ENCODE measurements around the gene ITPKB. TPM values are rescaled to one million over a fixed set of nuclear protein-coding genes. Genes with fewer than 3 reads are reported as not detected.
"Not testable (repeated sequence)": the region's sequence is repeated elsewhere in the genome, so short reads cannot be mapped to it uniquely, and the experiment has no call there.

Gene ITPKB
- total RNA-seq, 2 experiments from 2014 or later, result 37.5 to 38.5 TPM

DNA sequence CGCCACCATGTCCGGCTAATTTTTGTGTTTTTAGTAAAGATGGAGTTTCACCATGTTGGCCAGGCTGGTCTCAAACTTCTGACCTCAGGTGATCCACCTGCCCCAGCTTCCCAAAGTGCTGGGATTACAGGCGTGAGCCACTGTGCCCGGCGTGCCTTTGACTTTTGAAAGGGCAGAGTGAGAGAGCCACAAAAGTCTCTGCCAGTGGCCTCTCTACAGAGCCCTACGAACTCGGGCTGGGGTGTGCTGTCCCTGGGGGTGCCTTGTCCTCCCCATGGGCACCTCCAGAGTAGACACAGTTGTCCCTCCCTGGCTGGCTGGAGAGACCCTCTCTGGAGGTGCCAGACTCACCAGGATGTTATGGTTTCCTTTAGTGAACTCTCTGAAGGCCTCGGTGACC is 99.9 kb downstream of the ITPKB start:
- H3K27ac Mint-ChIP-seq; POLR2A ChIA-PET; intact Hi-C loops (cut with micrococcal nuclease); DNase-seq; H3K9me3 Mint-ChIP-seq; H3K27me3 Mint-ChIP-seq; H3K4me3 Mint-ChIP-seq: not testable (repeated sequence)
- Mint-ChIP-seq H3K36me3 (peaks cover 33% of the 10 kb centered on the region), H3K4me1 (ENCODE audit: low read depth) (peaks cover 61% of the 10 kb centered on the region)
- CTCF ChIA-PET, result interaction anchor here (1.2 to 2.0 kb wide), 3 partner anchors 13 to 189 kb away, joined by 3 to 9 read pairs (median 6); no protein-coding TSS in a partner anchor

DNA sequence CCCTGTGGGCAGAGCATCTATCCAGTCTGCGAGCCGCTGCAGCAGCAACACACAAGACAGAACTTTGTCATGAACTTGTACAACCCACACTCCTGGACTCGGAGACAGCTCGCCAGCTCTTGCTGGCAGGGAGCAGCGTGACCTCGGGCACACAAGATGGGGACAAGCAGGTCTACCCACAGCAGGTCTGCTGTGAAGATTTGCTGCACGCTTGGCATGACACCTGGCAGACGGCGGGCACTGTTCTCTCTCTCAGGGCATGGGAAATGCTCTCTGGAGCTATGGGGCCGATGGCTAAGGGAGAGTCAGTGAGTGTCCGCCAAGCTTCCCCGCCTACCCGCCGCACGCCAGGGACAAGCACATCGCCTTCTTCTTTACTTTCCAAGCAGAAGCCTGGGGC is 100.5 kb downstream of the ITPKB start:
- Mint-ChIP-seq H3K27ac (no peak overlapping the region), H3K9me3 (no peaks in the 10 kb centered on the region), H3K27me3 (no peaks in the 10 kb centered on the region), H3K4me3 (no peak overlapping the region), H3K36me3 (peaks cover 32% of the 10 kb centered on the region), H3K4me1 (ENCODE audit: low read depth) (peaks cover 58% of the 10 kb centered on the region)
- intact Hi-C loops (cut with micrococcal nuclease), result no loop called here
- CTCF ChIA-PET, result interaction anchor here (1.2 to 2.0 kb wide), 3 partner anchors 12 to 189 kb away, joined by 3 to 9 read pairs (median 6); no protein-coding TSS in a partner anchor
- DNase-seq, result no peak
- POLR2A ChIA-PET, result no interaction called here

GRCh38 chr1:226638001-226638601 is 101.0 kb downstream of the ITPKB start:
- ChIA-PET CTCF (interaction anchor here (0.6 to 2.0 kb wide), 4 partner anchors 10 to 190 kb away, joined by 3 to 9 read pairs (median 4); no protein-coding TSS in a partner anchor), POLR2A (no interaction called here)
- Mint-ChIP-seq H3K27me3 (no peaks in the 10 kb centered on the region), H3K36me3 (peaks cover 32% of the 10 kb centered on the region), H3K27ac (no peak overlapping the region), H3K4me1 (ENCODE audit: low read depth) (peaks cover 58% of the 10 kb centered on the region), H3K4me3 (no peak overlapping the region), H3K9me3 (no peaks in the 10 kb centered on the region)
- intact Hi-C loops (cut with micrococcal nuclease), result no loop called here
- DNase-seq, result no peak

- CTCF ChIA-PET, result interaction anchor here (0.6 to 3.0 kb wide), 4 partner anchors 9 to 50 kb away, joined by 3 to 12 read pairs (median 8); no protein-coding TSS in a partner anchor
- intact Hi-C loops (cut with micrococcal nuclease), result no loop called here
- Mint-ChIP-seq H3K27ac (no peak overlapping the region), H3K9me3 (no peaks in the 10 kb centered on the region), H3K4me3 (no peak overlapping the region), H3K4me1 (ENCODE audit: low read depth) (peaks cover 58% of the 10 kb centered on the region), H3K36me3 (peaks cover 34% of the 10 kb centered on the region), H3K27me3 (no peaks in the 10 kb centered on the region)
- POLR2A ChIA-PET, result no interaction called here
- DNase-seq, result peak; percentile 9
These were observed 101.7 kb downstream of the ITPKB start for GRCh38 chr1:226637147-226637935.

DNA sequence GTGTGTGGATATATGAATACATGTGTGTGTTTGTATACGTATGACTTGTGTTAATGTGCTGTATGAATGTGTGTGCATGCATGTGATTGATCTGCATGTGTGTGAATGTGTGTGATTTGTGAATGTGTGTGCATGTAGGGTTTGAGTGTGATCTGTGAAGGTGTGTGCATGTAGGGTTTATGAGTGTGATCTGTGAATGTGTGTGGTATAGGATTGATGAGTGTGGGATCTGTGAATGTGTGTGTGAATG is 102.3 kb downstream of the ITPKB start:
- H3K27ac Mint-ChIP-seq, result no peak overlapping the region
- POLR2A ChIA-PET, result no interaction called here

GRCh38 chr1:226635456-226635941 is 103.6 kb downstream of the ITPKB start:
- Mint-ChIP-seq H3K36me3 (peaks cover 29% of the 10 kb centered on the region), H3K4me3 (peak overlapping the region; percentile 2), H3K27ac (peak overlapping the region; percentile 69), H3K27me3 (no peaks in the 10 kb centered on the region), H3K9me3 (no peaks in the 10 kb centered on the region), H3K4me1 (ENCODE audit: low read depth) (peaks cover 57% of the 10 kb centered on the region)
- ChIA-PET CTCF (interaction anchor here (0.7 to 6.3 kb wide), 14 partner anchors 9 to 192 kb away, joined by 3 to 120 read pairs (median 8); partner anchors contain the start of gene ITPKB), POLR2A (interaction anchor here (1.1 to 1.6 kb wide), 3 partner anchors 27 to 52 kb away, joined by 3 to 4 read pairs (median 4); no protein-coding TSS in a partner anchor)
- intact Hi-C loops (cut with micrococcal nuclease), result loop anchor here (1.0 to 2.0 kb wide), 4 partner anchors 8 to 103 kb away; partner anchors contain the start of gene ITPKB
- DNase-seq, result peak; percentile 79

More for the DNA sequence above, 102.3 kb downstream of the ITPKB start:
- CTCF ChIA-PET, result interaction anchor here (3.0 kb wide), 1 partner anchor 10 kb away, joined by 12 read pairs; no protein-coding TSS in a partner anchor
- intact Hi-C loops (cut with micrococcal nuclease), result no loop called here
- Mint-ChIP-seq H3K36me3 (peaks cover 32% of the 10 kb centered on the region), H3K27me3 (no peaks in the 10 kb centered on the region), H3K9me3 (no peaks in the 10 kb centered on the region), H3K4me3 (no peak overlapping the region), H3K4me1 (ENCODE audit: low read depth) (peaks cover 57% of the 10 kb centered on the region)
- no peak for DNase-seq

DNA sequence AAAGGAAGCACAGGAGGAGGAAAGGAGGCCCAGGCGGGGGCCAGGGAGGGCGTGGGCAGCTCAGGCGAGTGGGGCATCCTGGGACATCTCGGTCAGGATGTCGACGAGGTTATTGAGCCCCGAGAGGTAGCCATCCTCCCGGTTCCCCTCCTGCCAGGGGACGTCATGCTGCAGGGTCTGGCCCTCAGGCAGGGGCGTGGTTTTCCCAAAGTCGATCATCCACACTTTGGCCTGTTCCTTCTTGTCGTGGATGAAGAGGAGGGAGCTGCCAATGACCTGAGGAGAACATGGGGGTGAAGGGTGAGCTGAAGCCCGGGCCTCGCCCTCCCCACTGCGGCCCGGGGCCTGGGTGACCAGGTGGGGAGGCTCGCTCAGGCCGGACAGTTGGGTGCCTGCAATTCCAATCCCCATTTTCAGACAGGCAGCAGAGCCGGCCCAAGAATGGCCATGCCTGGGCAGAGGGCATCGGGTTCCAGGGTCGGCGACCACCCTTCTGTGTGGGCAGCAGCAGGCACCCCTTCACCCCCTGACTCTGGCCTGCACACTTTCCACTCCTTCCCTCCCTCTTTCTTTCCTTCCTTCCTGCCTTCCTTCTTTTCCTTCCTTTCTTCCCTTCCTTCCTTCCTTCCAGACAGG is 104.4 kb downstream of the ITPKB start:
- H3K9me3 Mint-ChIP-seq, result no peaks in the 10 kb centered on the region
- POLR2A ChIA-PET, result interaction anchor here (1.4 to 1.6 kb wide), 2 partner anchors 42 to 53 kb away, joined by 3 to 4 read pairs; no protein-coding TSS in a partner anchor
- H3K27me3 Mint-ChIP-seq, result no peaks in the 10 kb centered on the region
- no peak for DNase-seq
- peaks cover 57% of the 10 kb centered on the region for H3K4me1 Mint-ChIP-seq (ENCODE audit: low read depth)
- no peak overlapping the region for H3K4me3 Mint-ChIP-seq
- H3K36me3 Mint-ChIP-seq, result peaks cover 29% of the 10 kb centered on the region
- CTCF ChIA-PET, result interaction anchor here (0.7 to 6.3 kb wide), 25 partner anchors 8 to 192 kb away, joined by 3 to 120 read pairs (median 4); partner anchors contain the start of gene ITPKB
- intact Hi-C loops (cut with micrococcal nuclease), result loop anchor here (1.0 to 2.0 kb wide), 6 partner anchors 9 to 194 kb away; partner anchors contain the start of gene ITPKB
- H3K27ac Mint-ChIP-seq, result peak overlapping the region; percentile 69

GRCh38 chr1:226634166-226634588 is 104.9 kb downstream of the ITPKB start:
- CTCF ChIA-PET, result interaction anchor here (0.7 to 6.3 kb wide), 29 partner anchors 8 to 199 kb away, joined by 3 to 120 read pairs (median 5); partner anchors contain the start of gene ITPKB
- Mint-ChIP-seq H3K36me3 (peaks cover 26% of the 10 kb centered on the region), H3K4me1 (ENCODE audit: low read depth) (peaks cover 57% of the 10 kb centered on the region), H3K27ac (peak overlapping the region; percentile 11), H3K27me3 (no peaks in the 10 kb centered on the region), H3K4me3 (no peak overlapping the region), H3K9me3 (no peaks in the 10 kb centered on the region)
- peak; percentile 86 for DNase-seq
- POLR2A ChIA-PET, result interaction anchor here (1.4 to 1.6 kb wide), 3 partner anchors 43 to 104 kb away, joined by 3 to 4 read pairs (median 3); no protein-coding TSS in a partner anchor
- intact Hi-C loops (cut with micrococcal nuclease), result loop anchor here (1.0 to 2.0 kb wide), 4 partner anchors 41 to 194 kb away; partner anchors contain the start of gene ITPKB

- intact Hi-C loops (cut with micrococcal nuclease), result loop anchor here (1.0 to 2.0 kb wide), 4 partner anchors 41 to 195 kb away; partner anchors contain the start of gene ITPKB
- Mint-ChIP-seq H3K4me3 (no peak overlapping the region), H3K27ac (peak overlapping the region; percentile 60), H3K27me3 (no peaks in the 10 kb centered on the region), H3K36me3 (peaks cover 20% of the 10 kb centered on the region), H3K4me1 (ENCODE audit: low read depth) (peaks cover 57% of the 10 kb centered on the region), H3K9me3 (no peaks in the 10 kb centered on the region)
- DNase-seq, result no peak
- ChIA-PET POLR2A (interaction anchor here (0.7 to 1.6 kb wide), 5 partner anchors 12 to 192 kb away, joined by 3 read pairs; no protein-coding TSS in a partner anchor), CTCF (interaction anchor here (0.7 to 6.3 kb wide), 19 partner anchors 9 to 199 kb away, joined by 3 to 120 read pairs (median 6); partner anchors contain the start of gene ITPKB)
These were observed 105.4 kb downstream of the ITPKB start for GRCh38 chr1:226633541-226634165.

GRCh38 chr1:226632922-226633351 is 106.1 kb downstream of the ITPKB start:
- ChIA-PET CTCF (interaction anchor here (0.8 to 6.3 kb wide), 15 partner anchors 8 to 200 kb away, joined by 3 to 120 read pairs (median 8); partner anchors contain the start of gene ITPKB), POLR2A (interaction anchor here (0.7 to 1.4 kb wide), 4 partner anchors 13 to 193 kb away, joined by 3 read pairs; no protein-coding TSS in a partner anchor)
- intact Hi-C loops (cut with micrococcal nuclease), result no loop called here
- no peak overlapping the region for H3K4me3 Mint-ChIP-seq
- DNase-seq, result peak; percentile 60
- no peaks in the 10 kb centered on the region for H3K27me3 Mint-ChIP-seq
- H3K9me3 Mint-ChIP-seq, result peaks cover 3% of the 10 kb centered on the region
- peak overlapping the region; percentile 60 for H3K27ac Mint-ChIP-seq
- peaks cover 57% of the 10 kb centered on the region for H3K4me1 Mint-ChIP-seq (ENCODE audit: low read depth)
- H3K36me3 Mint-ChIP-seq, result peaks cover 20% of the 10 kb centered on the region

All from activated CD4-positive, alpha-beta memory T cell treated with anti-CD3 and anti-CD28 coated beads for 36 hours (primary cell).